DND-41 (cell line): ENCODE measurements around the gene TRMT10B.
A peak's percentile ranks its signal among the peaks of the same experiment; 100 is the strongest.
"Not testable (repeated sequence)": the region's sequence is repeated elsewhere in the genome, so short reads cannot be mapped to it uniquely, and the experiment has no call there.

Source experiments
- ATAC-seq: fragments of 200-7000 bp; cut with Tn5 transposase; 3 replicates; pipeline ENCODE4 v1.9.1; 2021; ENCODE audit warnings: low read depth; ENCODE audit not compliant: insufficient read depth
- DNase-seq: peaks from one replicate; pipeline ENCODE4 v3.0.0-alpha.2; 2020
- H2AFZ ChIP-seq: 2 replicates; pipeline ENCODE4 v1.6.0; 2012; ENCODE audit warnings: low read depth, low read length
- H3K27ac ChIP-seq: 2 replicates; pipeline ENCODE4 v1.5.1; 2012; ENCODE audit warnings: low read length, inconsistent platforms
- H3K27me3 ChIP-seq: fragments of 200-600 bp; sonication (generic); 2 replicates; pipeline ENCODE4 v1.6.0; 2012; ENCODE audit warnings: low read length, mild to moderate bottlenecking, inconsistent platforms; ENCODE audit not compliant: insufficient read depth, poor library complexity
- H3K36me3 ChIP-seq: 2 replicates; pipeline ENCODE4 v1.5.1; 2012; ENCODE audit warnings: low read length, inconsistent platforms; ENCODE audit not compliant: insufficient read depth
- H3K4me1 ChIP-seq: 2 replicates; pipeline ENCODE4 v1.5.1; 2012; ENCODE audit warnings: mild to moderate bottlenecking, low read length; ENCODE audit not compliant: insufficient read depth
- H3K4me2 ChIP-seq: 2 replicates; pipeline ENCODE4 v1.6.0; 2012; ENCODE audit warnings: mild to moderate bottlenecking, moderate library complexity, low read length, inconsistent platforms; ENCODE audit not compliant: insufficient read depth
- H3K4me3 ChIP-seq, 2 experiments: fragments of 200-600 bp in 1 of 2; shearing (Covaris generic) in 1 of 2; 2 replicates each; pipeline ENCODE4 v1.5.1; 2012 to 2016; ENCODE audit warnings: inconsistent platforms in 2 of 2, low read length in 2 of 2, mild to moderate bottlenecking in 2 of 2, low read depth in 1 of 2, moderate library complexity in 1 of 2
- H3K79me2 ChIP-seq: 2 replicates; pipeline ENCODE4 v1.6.0; 2012; ENCODE audit warnings: low read length, inconsistent platforms; ENCODE audit not compliant: insufficient read depth
- H3K9ac ChIP-seq: 2 replicates; pipeline ENCODE4 v1.6.0; 2012; ENCODE audit warnings: low read depth, mild to moderate bottlenecking, inconsistent platforms, low read length, moderate library complexity
- H3K9me3 ChIP-seq: 2 replicates; pipeline ENCODE4 v1.5.1; 2012; ENCODE audit warnings: low read length, moderate library complexity, mild to moderate bottlenecking, inconsistent platforms; ENCODE audit not compliant: insufficient read depth, severe bottlenecking
- H4K20me1 ChIP-seq: 2 replicates; pipeline ENCODE4 v1.6.0; 2012; ENCODE audit warnings: low read length; ENCODE audit not compliant: insufficient read depth
- EZH2 ChIP-seq: IDR thresholded peaks from 3 replicates; pipeline ENCODE4 v1.6.1; 2012; ENCODE audit warnings: borderline replicate concordance, low read depth, mild to moderate bottlenecking, moderate library complexity, low read length, inconsistent platforms; ENCODE audit not compliant: severe bottlenecking
- TF ChIP-seq, protein P1 (sequence below): IDR thresholded peaks from 2 replicates; pipeline ENCODE4 v1.5.1; 2012; ENCODE audit warnings: borderline replicate concordance, low read length, moderate library complexity, mild to moderate bottlenecking; ENCODE audit not compliant: poor library complexity, severe bottlenecking; ENCODE audit errors: extremely low read depth

TRMT10B gene

DNA sequence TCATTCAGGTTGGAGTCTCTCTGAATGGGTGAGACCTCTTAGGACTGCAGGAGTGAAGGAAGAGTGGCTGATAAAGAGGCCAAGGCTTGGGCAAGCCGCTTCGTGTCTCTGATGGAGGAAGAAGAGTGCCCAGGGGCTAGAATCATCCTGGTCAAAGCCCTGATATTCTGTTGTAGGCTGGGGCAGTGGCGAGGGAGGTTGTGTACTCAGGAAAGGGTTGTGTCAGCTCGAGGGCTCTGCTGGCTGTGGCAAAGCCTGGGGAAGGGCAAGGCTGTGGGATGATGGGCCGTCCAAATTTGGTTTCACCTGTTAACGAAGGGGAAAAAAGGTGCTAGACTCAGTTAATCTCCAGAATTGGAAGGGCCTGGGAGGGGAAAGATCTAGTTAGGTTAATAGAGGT, 2.4 kb upstream of the TRMT10B start:
- DNase-seq, result no peak
- Histone ChIP-seq H3K27me3 (no peaks in the 10 kb centered on the region), H3K79me2 (peaks cover 14% of the 10 kb centered on the region), H3K9ac (no peak overlapping the region), H4K20me1 (no peaks in the 10 kb centered on the region), H3K4me3 (no peak overlapping the region), H3K27ac (no peak overlapping the region), H3K36me3 (no peaks in the 10 kb centered on the region), H3K4me1 (peaks cover 27% of the 10 kb centered on the region), H2AFZ (peak overlapping the region; percentile 33; the same call in 1 of the 2 replicates), H3K4me2 (no peak overlapping the region), H3K9me3 (no peaks in the 10 kb centered on the region)
- no peak for TF ChIP-seq EZH2
- TF ChIP-seq, protein P1, sequence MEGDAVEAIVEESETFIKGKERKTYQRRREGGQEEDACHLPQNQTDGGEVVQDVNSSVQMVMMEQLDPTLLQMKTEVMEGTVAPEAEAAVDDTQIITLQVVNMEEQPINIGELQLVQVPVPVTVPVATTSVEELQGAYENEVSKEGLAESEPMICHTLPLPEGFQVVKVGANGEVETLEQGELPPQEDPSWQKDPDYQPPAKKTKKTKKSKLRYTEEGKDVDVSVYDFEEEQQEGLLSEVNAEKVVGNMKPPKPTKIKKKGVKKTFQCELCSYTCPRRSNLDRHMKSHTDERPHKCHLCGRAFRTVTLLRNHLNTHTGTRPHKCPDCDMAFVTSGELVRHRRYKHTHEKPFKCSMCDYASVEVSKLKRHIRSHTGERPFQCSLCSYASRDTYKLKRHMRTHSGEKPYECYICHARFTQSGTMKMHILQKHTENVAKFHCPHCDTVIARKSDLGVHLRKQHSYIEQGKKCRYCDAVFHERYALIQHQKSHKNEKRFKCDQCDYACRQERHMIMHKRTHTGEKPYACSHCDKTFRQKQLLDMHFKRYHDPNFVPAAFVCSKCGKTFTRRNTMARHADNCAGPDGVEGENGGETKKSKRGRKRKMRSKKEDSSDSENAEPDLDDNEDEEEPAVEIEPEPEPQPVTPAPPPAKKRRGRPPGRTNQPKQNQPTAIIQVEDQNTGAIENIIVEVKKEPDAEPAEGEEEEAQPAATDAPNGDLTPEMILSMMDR, result no peak
- ATAC-seq, result no peak

DNA sequence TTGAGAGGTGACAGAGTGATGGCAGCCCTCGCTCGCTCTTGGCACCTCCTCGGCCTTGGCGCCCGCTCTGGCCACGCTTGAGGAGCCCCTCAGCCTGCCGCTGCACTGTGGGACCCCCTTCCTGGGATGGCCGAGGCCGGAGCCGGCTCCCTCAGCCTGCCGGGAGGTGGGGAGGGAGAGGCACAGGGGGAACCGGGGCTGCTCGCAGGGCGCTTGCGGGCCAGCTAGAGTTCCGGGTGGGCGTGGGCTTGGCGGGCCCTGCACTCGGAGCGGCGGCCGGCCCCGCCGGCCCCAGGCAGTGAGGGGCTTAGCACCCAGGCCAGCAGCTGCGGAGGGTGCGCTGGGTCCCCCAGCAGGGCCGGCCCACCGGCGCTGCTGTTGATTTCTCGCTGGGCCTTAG, 1.9 kb upstream of the TRMT10B start:
- H3K27me3 ChIP-seq, H3K4me2 ChIP-seq, H3K9ac ChIP-seq, H4K20me1 ChIP-seq, H3K9me3 ChIP-seq, H3K27ac ChIP-seq, ATAC-seq, H3K36me3 ChIP-seq, DNase-seq, H2AFZ ChIP-seq, H3K4me3 ChIP-seq: not testable (repeated sequence)
- Histone ChIP-seq H3K79me2 (peaks cover 15% of the 10 kb centered on the region), H3K4me1 (peaks cover 23% of the 10 kb centered on the region)

DNA sequence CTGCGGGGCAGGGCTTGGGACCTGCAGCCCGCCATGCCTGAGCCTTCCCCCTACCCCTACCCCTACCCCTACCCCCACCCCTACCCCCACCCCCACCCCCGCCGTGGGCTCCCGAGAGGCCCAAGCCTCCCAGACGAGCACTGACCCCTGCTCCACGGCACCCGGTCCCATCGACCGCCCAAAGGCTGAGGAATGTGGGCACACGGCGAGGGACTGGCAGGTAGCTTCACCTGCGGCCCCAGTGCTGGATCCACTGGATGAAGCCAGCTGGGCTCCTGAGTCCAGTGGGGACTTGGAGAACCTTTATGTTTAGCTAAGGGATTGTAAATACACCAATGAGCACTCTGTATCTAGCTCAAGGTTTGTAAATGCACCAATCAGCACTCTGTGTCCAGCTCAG, 1.5 kb upstream of the TRMT10B start:
- not testable (repeated sequence) for H4K20me1 ChIP-seq, DNase-seq, H3K27me3 ChIP-seq, H3K36me3 ChIP-seq, H3K9ac ChIP-seq, H3K4me2 ChIP-seq, ATAC-seq, H3K9me3 ChIP-seq, H3K27ac ChIP-seq, H3K4me3 ChIP-seq, H2AFZ ChIP-seq
- Histone ChIP-seq H3K79me2 (peaks cover 17% of the 10 kb centered on the region), H3K4me1 (peaks cover 21% of the 10 kb centered on the region)

DNA sequence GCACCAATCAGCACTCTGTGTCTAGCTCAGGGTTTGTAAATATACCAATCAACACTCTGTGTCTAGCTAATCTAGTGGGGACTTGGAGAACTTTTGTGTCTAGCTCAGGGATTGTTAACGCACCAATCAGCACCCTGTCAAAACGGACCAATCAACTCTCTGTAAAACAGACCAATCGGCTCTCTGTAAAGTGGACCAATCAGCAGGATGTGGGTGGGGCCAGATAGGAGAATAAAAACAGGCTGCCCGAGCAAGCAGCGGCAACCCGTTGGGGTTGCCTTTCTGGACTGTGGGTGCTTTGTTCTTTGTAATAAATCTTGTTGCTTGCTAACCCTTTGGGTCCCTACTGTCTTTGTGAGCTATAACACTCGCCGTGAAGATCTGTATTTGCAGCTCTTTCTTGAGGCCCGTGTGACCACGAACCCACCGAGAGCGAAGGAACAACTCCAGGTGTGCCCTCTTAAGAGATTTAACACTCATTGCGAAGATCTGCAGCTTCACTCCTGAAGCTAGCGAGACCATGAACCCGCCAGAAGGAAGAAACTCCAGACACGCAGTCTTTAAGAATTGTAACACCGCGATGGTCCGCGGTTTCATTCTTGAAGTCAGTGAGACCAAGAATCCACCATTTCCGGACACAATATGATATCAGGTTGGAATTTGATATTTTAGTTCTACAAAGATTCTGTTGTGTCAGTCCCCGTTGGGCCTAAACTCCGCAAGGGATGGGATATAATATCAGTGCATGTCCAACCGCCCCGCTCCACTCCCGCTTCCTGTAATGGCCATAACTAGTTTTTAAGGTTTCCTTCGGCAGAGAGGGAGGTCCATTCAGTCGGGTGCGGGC, 740 bp upstream of the TRMT10B start:
- TF ChIP-seq, protein P1, result no peak
- no peak for TF ChIP-seq EZH2
- Histone ChIP-seq H3K4me1 (peaks cover 21% of the 10 kb centered on the region), H3K4me2 (peak overlapping the region; percentile 69), H3K79me2 (peaks cover 18% of the 10 kb centered on the region), H4K20me1 (no peaks in the 10 kb centered on the region), H3K9me3 (no peaks in the 10 kb centered on the region), H3K27ac (peak overlapping the region; percentile 67), H3K9ac (peak overlapping the region; percentile 69), H2AFZ (peak overlapping the region; percentile 87), H3K27me3 (no peaks in the 10 kb centered on the region), H3K4me3 (peak overlapping the region; percentile 53 to 80; a peak in 3 of 4 replicates), H3K36me3 (0 out of 2 replicates have a peak, but pooled peaks cover 3% of the 10 kb centered on the region)
- ATAC-seq (no peak), DNase-seq (peak; percentile 39)
